Stomach (tissue), 9 donors: ENCODE results near the gene IGSF21. TPM values are rescaled to one million over a fixed set of nuclear protein-coding genes. Genes with fewer than 3 reads are reported as not detected.

Experiments
- DNase-seq, 2 donors: peaks; one replicate each; pipeline versions ENCODE4 v3.0.0 to v3.0.0-alpha.2; 2013 to 2019
- H3K27ac ChIP-seq, 5 donors: fragments of 200-600 bp in 4 of 5; sonication (generic) in 4 of 5; one replicate each; pipeline ENCODE4 v1.5.1; 2013 to 2019; ENCODE audit warnings: mild to moderate bottlenecking in 1 of 5, moderate library complexity in 1 of 5
- H3K27me3 ChIP-seq, 3 donors: fragments of 200-600 bp; sonication (generic); one replicate each; pipeline ENCODE4 v1.5.1; 2017 to 2019; ENCODE audit warnings: mixed run types in 1 of 3
- H3K36me3 ChIP-seq, 4 donors: fragments of 200-600 bp; sonication (generic); 1 replicate in 3 of 4; 2 replicates in 1 of 4; pipeline ENCODE4 v1.5.1; 2016 to 2019
- H3K4me1 ChIP-seq, 4 donors: fragments of 200-600 bp; sonication (generic); one replicate each; pipeline ENCODE4 v1.5.1; 2016 to 2019
- H3K4me3 ChIP-seq, 4 donors: fragments of 200-600 bp; sonication (generic) in 3 of 4; one replicate each; pipeline ENCODE4 v1.5.1; 2016 to 2019; ENCODE audit warnings: mild to moderate bottlenecking in 1 of 4
- H3K9me3 ChIP-seq, 4 donors: fragments of 200-600 bp; sonication (generic); one replicate each; pipeline ENCODE4 v1.5.1; 2016 to 2019
- CTCF ChIP-seq, 7 experiments: fragments of 450-650 bp in 4 of 7; fragments of 200-600 bp in 3 of 7; sonication (generic) in 3 of 7; IDR thresholded peaks; one replicate each; pipeline ENCODE4 v1.5.1; 2016 to 2019; ENCODE audit warnings: antibody characterized with exemption in 7 of 7, control low read depth in 2 of 7, mild to moderate bottlenecking in 1 of 7
- EP300 ChIP-seq: sonication (generic); formaldehyde crosslinking; IDR thresholded peaks from one replicate; pipeline ENCODE4 v1.6.1; 2017; ENCODE audit warnings: antibody characterized with exemption
- POLR2A ChIP-seq, 4 donors: fragments of 450-650 bp; IDR thresholded peaks; one replicate each; pipeline ENCODE4 v1.6.1; 2016; ENCODE audit warnings: antibody characterized with exemption in 4 of 4, control low read depth in 2 of 4, mild to moderate bottlenecking in 1 of 4, moderate library complexity in 1 of 4
- POLR2AphosphoS5 ChIP-seq, 3 donors: sonication (generic); formaldehyde crosslinking; IDR thresholded peaks; one replicate each; pipeline ENCODE4 v1.6.1; 2016; ENCODE audit warnings: antibody characterized with exemption in 3 of 3
- WGBS, 5 donors: extraction: QIAGEN DNeasy Blood & Tissue Kit in 3 of 5; methylation state at CpG; one replicate each; pipeline versions ENCODE4 v1.1.5 to v1.1.7; 2013 to 2018; 5-methylcytosine and 5-hydroxymethylcytosine counted together
- intact Hi-C: fragments of 100-400 bp; cut with DNase I; formaldehyde crosslinking; loops from one replicate; pipeline ENCODE4 v1.15.1; 2023; ENCODE audit warnings: low total_unique reads
- polyA plus RNA-seq, 3 donors: library from polyadenylated mRNA; stranded (reverse); fragments of 200-250 nt; gene quantifications; one replicate each; pipeline ENCODE4 v1.2.3, GENCODE V29; 2013
- total RNA-seq, 5 donors: library from RNA; depleted of rRNA; stranded (reverse); fragments of >200 nt; gene quantifications; one replicate each; pipeline versions ENCODE4 v1.1.0 to v1.2.3, GENCODE V29; 2014 to 2016
- donor health status: healthy with polysubstance abuse.
- donor health status: Bipolar disorder and iron deficiency.
- donor health status: healthy.

Gene IGSF21
- total and polyA plus RNA-seq, 8 donors: 0.25 to 2.0 (median 1.1) TPM; not detected in 3

DNA sequence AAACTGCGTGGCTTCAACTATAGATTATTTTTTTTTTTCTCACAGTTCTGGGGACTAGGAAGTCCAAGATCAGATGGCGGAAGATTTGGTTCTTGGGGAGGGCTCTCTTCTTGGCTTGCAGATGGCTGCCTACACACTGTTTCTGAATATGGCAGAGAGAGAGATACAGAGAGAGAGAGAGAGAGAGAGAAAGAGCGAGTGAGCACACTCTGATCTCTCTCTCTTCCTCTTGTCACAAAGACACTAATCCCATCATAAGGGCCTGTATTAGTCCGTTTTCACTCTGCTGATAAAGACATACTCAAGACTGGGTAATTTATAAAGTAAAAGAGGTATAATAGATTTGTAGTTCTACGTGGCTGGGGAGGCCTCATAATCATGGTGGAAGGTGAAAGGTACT, 79.5 kb downstream of the IGSF21 start:
- DNase-seq: no peak
- H3K27me3 ChIP-seq: peaks cover 0 to 79% (median 16%) of the 10 kb centered on the region in 3 donors
- intact Hi-C loops: no loop called here
- no peaks in the 10 kb centered on the region for H3K4me1 ChIP-seq
- 72 to 78% (median 75%) methylated on average over 5 of the region's 5 CpGs for WGBS, 5 donors
- H3K36me3 ChIP-seq: no peaks in the 10 kb centered on the region
- H3K27ac ChIP-seq: no peak overlapping the region
- TF ChIP-seq POLR2A (IDR thresholded peaks at IDR 0.05): no peak
- no peak for TF ChIP-seq EP300
- no peak for TF ChIP-seq CTCF (IDR thresholded peaks at IDR 0.05)
- TF ChIP-seq POLR2AphosphoS5 (IDR thresholded peaks at IDR 0.05): no peak
- no peak overlapping the region for H3K4me3 ChIP-seq
- H3K9me3 ChIP-seq: no peaks in the 10 kb centered on the region

- no peak for DNase-seq
- TF ChIP-seq EP300 (no peak), CTCF (IDR thresholded peaks at IDR 0.05) (no peak), POLR2A (IDR thresholded peaks at IDR 0.05) (no peak), POLR2AphosphoS5 (IDR thresholded peaks at IDR 0.05) (no peak)
- peaks cover 0 to 69% (median 15%) of the 10 kb centered on the region in 3 donors for H3K27me3 ChIP-seq
- no peaks in the 10 kb centered on the region for H3K36me3 ChIP-seq
- intact Hi-C loops: no loop called here
- 89 to 93% (median 90%) methylated on average over 8 to 9 of the region's 9 CpGs for WGBS, 5 donors
- no peaks in the 10 kb centered on the region for H3K9me3 ChIP-seq
- H3K27ac ChIP-seq: no peak overlapping the region
- no peak overlapping the region for H3K4me3 ChIP-seq
- H3K4me1 ChIP-seq: no peaks in the 10 kb centered on the region
Measured at GRCh38 chr1:18188820-18189517, 81.4 kb downstream of the IGSF21 start.

DNA sequence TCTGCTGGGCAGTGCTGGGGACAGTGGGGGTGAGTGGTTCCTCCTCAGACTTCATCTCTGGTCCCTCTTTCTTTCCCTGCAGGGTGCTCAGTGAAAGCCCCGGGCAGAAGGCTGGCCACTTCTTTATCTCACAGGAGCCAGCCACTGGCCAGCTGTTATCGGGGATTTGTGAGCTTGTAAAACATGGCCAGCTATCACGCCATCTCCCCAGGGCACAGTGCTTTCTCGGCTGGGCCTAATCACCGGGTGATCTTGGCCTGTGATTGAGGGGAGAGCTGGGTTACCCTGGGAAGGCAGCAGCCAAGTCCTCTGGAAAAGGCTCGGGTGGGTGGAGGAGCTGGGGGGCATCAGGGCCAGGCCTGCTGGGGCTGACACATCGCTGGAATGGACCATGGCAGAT, 83.0 kb downstream of the IGSF21 start:
- intact Hi-C loops: no loop called here
- Histone ChIP-seq H3K4me3 (no peak overlapping the region), H3K4me1 (no peaks in the 10 kb centered on the region), H3K9me3 (no peaks in the 10 kb centered on the region), H3K27me3 (peaks cover 4 to 60% (median 16%) of the 10 kb centered on the region in 3 donors), H3K36me3 (no peaks in the 10 kb centered on the region), H3K27ac (no peak overlapping the region)
- WGBS, 5 donors: 18 to 36% (median 20%) methylated on average over 7 of the region's 7 CpGs
- no peak for TF ChIP-seq EP300
- TF ChIP-seq CTCF (IDR thresholded peaks at IDR 0.05): no peak
- DNase-seq: no peak

GRCh38 chr1:18191037-18191436, 83.4 kb downstream of the IGSF21 start:
- TF ChIP-seq EP300 (no peak), POLR2AphosphoS5 (IDR thresholded peaks at IDR 0.05) (no peak), CTCF (IDR thresholded peaks at IDR 0.05) (no peak), POLR2A (IDR thresholded peaks at IDR 0.05) (no peak)
- H3K27ac ChIP-seq: no peak overlapping the region
- H3K36me3 ChIP-seq: no peaks in the 10 kb centered on the region
- H3K27me3 ChIP-seq: peaks cover 4 to 60% (median 17%) of the 10 kb centered on the region in 3 donors
- DNase-seq: no peak
- no peak overlapping the region for H3K4me3 ChIP-seq
- WGBS, 5 donors: 65 to 80% (median 76%) methylated on average over 3 of the region's 3 CpGs
- no peaks in the 10 kb centered on the region for H3K4me1 ChIP-seq
- intact Hi-C loops: no loop called here
- no peaks in the 10 kb centered on the region for H3K9me3 ChIP-seq
